Measurements from ENCODE around the gene TEN1.

- TF ChIP-seq CTCF (conservative IDR thresholded peaks at IDR 0.05) (no peak), ZFX (IDR thresholded peaks at IDR 0.05) (no peak)
Observed at GRCh38 chr17:76034428-76035350, 55.6 kb downstream of the TEN1 start.
